Measurements from ENCODE around the gene PLEKHG4.

PLEKHG4 gene

DNA sequence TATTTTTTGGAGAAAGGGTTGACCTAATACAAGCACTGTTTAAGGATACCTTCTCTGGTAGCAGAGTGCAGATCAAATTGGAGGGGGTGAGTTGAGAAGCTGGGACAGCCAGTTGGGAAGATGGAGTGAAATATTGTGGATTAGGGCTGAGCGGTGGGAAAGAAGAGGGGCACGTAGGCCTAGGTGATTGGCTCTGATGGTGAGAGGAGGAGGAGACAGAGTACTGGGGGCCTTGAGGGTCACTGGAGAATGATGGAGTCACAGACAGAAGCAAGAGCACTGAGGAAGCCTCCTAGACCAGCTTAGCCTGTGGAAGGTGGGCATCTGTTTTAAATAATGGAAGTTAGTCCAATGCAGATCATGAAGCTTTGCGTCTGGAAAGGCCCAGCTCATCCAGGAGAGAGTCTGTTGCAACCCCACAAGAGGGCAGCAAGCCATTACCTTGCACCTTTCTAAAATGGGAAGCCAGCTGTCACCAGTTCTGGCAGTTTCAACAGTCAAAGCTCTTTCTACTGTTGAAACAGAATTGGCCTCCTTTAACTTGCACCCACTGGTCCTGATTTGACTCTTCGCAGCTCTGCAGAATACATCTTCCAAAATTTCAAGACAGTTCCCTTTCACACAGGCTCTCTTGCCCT is 18.8 kb upstream of the PLEKHG4 start:
- no peak for DNase-seq (ENCODE audit: low read depth)

DNA sequence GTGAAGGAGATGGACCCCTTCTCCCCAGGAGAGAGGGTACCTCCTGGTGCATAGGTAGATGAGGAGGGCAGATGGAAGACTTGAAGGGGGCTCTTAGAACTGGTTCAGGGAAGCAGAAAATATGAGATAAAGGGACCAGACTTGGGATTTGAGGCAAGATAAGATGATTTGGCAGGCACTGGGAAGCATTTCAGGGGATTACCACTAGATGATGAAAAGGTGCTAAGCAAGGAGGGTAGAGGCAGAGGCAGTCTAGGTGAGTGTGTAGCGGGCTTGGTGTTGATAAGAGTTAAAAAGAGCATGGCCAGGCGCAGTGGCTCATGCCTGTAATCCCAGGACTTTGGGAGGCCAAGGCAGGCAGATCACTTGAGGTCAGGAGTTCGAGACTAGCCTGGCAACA is 16.1 kb upstream of the PLEKHG4 start:
- DNase-seq (ENCODE audit: low read depth) = no peak

- no peak for DNase-seq (ENCODE audit: low read depth)
Observed at GRCh38 chr16:67264277-67264676, 15.1 kb upstream of the PLEKHG4 start.

DNA sequence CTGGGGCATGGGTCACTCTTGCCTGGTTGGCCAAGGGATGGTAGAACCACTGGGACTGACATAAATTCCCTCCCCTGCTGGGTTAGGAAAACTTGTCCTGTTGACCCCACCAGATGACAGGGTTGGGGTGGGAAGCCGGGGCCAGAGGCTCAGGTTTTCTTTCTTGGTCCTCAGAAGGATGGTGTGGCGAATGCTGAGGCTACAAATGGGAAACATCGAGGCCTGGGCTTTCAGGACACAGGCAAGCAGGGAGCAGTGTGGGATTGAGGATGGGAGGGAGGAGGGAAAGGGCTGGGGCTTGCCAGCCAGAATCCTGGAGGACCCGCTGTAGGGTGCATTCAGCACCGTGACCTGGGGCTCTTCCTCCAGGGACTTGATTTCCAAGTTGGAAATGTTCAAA is 14.5 kb upstream of the PLEKHG4 start:
- no peak for DNase-seq (ENCODE audit: low read depth)

- no peak for DNase-seq (ENCODE audit: low read depth)
Observed at GRCh38 chr16:67265834-67266233, 13.5 kb upstream of the PLEKHG4 start.

GRCh38 chr16:67268136-67268579 is 11.2 kb upstream of the PLEKHG4 start:
- peak; percentile 96 for DNase-seq (ENCODE audit: low read depth)

- peak; percentile 65 for DNase-seq (ENCODE audit: low read depth)
Observed at GRCh38 chr16:67269766-67270165, 9.6 kb upstream of the PLEKHG4 start.

DNA sequence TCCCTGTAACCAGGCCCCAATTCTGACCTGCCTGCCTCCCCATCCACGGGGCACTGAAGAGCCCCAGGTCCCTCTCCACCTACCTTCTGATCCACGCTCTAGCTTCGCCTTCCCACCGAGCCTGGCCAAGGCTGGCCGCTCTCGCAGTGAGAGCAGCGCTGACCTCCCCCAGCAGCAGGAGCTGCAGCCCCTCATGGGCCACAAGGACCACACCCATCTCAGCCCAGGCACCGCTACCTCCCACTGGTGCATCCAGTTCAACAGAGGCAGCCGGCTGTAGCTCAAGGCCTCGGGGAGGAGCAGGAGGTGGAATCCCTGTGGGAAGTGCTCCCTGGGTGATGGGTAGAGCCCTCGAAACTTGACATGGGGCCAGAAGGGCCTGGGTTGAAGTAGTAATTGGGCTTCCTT is 8.4 kb upstream of the PLEKHG4 start:
- no peak for DNase-seq (ENCODE audit: low read depth)

GRCh38 chr16:67271446-67271845 is 7.9 kb upstream of the PLEKHG4 start:
- DNase-seq (ENCODE audit: low read depth) = no peak

- DNase-seq (ENCODE audit: low read depth) = no peak
Observed at GRCh38 chr16:67275321-67275720, 4.0 kb upstream of the PLEKHG4 start.

- DNase-seq (ENCODE audit: low read depth) = peak; percentile 99
Observed at GRCh38 chr16:67277294-67277998, 1.9 kb upstream of the PLEKHG4 start.

- peak; percentile 89 for DNase-seq (ENCODE audit: low read depth)
Observed at GRCh38 chr16:67277999-67278772, 1.1 kb upstream of the PLEKHG4 start.

DNA sequence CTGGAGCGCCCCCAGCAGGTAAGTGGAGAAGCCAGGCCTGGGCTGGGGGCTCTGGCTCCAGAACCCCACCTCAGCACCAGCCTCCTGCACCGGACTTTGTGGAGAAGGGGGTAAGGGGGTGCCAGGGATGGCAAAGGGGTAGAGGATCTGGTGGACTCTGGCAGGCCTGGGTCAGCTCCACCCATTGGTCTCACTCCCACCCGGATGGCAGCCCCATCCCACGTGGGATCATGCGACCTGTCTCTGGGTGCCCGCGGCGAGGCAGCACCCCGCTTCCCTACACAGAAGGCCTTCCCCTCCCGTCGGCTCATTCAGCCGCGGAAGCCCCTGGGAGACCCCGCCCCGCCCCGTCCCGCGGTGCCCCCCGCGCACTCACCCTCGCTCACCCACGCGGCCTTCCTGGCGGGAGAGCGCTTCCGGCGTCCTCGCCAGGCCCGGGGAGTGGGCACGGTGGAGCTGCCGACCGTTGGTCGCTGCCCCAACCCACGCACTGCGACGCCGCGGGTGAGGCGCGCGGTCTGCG is 498 bp upstream of the PLEKHG4 start:
- no peak for DNase-seq (ENCODE audit: low read depth)

DNA sequence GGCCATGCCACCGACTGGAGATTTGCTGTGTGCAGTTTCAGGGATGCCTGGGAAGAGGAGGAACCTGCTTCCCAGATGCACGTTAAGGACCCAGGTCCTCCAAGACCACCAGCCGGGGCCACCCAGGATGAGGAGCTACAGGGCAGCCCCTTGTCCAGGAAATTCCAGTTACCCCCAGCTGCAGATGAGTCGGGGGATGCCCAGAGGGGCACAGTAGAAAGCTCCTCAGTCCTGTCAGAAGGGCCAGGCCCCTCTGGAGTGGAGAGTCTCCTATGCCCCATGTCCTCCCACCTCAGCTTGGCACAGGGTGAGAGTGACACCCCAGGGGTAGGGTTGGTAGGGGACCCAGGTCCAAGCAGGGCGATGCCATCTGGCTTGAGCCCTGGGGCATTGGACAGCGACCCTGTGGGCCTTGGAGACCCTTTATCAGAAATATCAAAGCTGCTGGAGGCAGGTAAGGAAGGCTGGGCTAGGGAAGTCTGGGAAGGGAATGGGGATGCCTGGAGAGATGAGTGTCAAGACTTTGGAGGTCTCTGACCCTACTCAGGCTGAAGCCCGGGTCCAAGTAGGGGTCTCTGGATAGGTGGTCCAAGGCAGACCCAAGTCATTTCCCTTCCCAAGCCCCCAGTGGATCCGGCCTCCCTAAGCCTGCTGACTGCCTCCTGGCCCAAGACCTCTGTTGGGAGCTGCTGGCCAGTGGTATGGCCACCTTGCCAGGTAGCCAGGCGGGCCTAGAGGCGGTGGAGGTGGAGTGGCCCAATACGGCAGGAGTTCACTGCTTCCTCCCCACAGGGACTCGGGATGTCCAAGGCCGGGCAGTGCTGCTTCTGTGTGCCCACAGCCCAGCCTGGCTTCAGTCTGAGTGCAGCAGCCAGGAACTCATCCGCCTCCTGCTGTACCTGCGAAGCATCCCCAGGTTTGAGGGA is 1.0 kb downstream of the PLEKHG4 start:
- no peak for DNase-seq (ENCODE audit: low read depth)

- DNase-seq (ENCODE audit: low read depth) = no peak
Observed at GRCh38 chr16:67281536-67282446, 2.5 kb downstream of the PLEKHG4 start.

GRCh38 chr16:67282447-67282805 is 3.1 kb downstream of the PLEKHG4 start:
- DNase-seq (ENCODE audit: low read depth) = no peak

DNA sequence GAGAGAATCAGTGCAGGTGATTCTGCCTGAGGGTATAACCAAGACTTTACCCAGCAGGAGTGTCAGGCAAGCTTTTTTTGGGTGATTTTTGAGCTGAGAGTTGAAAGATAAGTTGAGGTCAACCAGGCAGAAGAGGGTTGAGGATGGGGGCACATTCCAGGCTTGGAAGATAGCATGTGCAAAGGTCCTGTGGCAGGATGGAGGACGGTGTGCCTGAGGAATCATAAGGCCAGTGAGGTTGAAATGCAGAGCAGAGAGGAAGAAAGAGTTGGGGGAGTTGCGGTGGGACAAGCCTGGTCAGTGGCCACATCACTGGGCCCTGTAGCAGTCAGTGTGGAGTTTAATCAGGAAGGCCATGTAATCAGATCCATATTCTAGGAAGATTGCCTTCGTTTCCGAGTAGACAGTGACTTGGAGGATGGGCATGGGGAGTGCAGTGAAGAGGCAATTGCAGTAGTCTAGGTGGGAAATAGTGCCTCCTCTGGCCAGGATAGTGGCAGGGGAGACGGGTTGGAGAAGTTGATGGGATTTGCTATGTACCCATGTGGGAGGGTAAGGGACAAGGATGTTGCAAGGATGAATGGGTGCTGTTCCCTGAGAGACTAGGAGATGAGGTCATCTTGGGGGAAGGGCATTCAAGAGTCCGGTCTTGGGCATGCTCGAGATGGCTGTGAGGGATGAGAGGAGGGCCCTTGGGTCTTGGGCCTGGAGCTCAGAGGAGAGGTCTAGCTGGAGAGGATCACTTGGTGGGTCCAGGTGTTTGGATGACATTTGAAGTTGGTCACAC is 3.9 kb downstream of the PLEKHG4 start:
- no peak for DNase-seq (ENCODE audit: low read depth)

DNA sequence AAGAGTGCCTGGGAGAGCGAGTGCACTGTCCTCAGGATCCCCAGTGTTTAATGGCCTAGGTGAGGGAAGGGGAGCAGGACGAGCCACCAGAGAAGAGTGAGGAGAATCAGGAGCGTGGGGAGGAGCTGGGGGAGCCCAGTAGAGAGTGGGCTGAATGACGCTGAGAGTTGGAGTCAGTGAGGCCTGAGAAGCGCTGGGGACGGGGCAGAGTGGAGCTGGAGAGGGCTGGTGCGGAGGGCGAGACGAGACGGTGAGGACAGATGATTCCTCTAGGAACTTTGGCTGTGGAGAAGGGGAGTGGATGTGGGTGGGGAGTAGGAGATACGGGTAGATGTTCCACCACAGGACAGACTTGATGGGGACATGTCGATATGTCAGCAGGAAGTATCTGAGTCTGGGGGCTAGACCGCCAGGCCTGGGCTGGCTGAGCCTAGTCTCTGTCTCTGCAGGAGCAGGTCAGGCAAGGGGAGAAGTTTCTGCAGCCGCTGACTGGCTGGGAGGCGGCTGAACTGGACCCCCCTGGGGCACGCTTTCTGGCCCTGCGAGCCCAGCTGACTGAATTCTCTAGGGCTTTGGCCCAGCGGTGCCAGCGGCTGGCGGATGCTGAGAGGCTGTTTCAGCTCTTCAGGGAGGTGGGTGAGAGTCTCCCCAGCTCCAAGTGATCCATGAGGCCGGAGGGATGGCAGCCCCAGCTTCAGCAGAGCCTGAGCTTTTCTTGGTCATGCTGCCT is 4.7 kb downstream of the PLEKHG4 start:
- DNase-seq (ENCODE audit: low read depth) = no peak
